HG03575 (cell line): ENCODE data around the gene SLC4A3.

Source experiments
- ATAC-seq: cut with Tn5 transposase; IDR thresholded peaks from one replicate; pipeline ENCODE4 v1.9.1; 2021; ENCODE audit not compliant: unreplicated experiment, insufficient number of reproducible peaks, low FRiP score; ENCODE audit errors: extremely low read depth

Gene SLC4A3

GRCh38 chr2:219629976-219630695 is 2.7 kb downstream of the SLC4A3 start:
- no peak for ATAC-seq

- no peak for ATAC-seq
These were observed 3.5 kb downstream of the SLC4A3 start for GRCh38 chr2:219630770-219631405.

- ATAC-seq = no peak
These were observed 4.0 kb downstream of the SLC4A3 start for GRCh38 chr2:219631406-219631891.

GRCh38 chr2:219631904-219632759 is 4.7 kb downstream of the SLC4A3 start:
- ATAC-seq = no peak

- ATAC-seq = no peak
These were observed 5.3 kb downstream of the SLC4A3 start for GRCh38 chr2:219632760-219633105.

- ATAC-seq = no peak
These were observed 6.0 kb downstream of the SLC4A3 start for GRCh38 chr2:219633276-219634065.

GRCh38 chr2:219634171-219634940 is 6.9 kb downstream of the SLC4A3 start:
- no peak for ATAC-seq

GRCh38 chr2:219634951-219635751 is 7.7 kb downstream of the SLC4A3 start:
- ATAC-seq = no peak

- ATAC-seq = no peak
These were observed 8.9 kb downstream of the SLC4A3 start for GRCh38 chr2:219636144-219636915.

- ATAC-seq = no peak
These were observed 9.8 kb downstream of the SLC4A3 start for GRCh38 chr2:219636941-219637841.

- no peak for ATAC-seq
These were observed 10.4 kb downstream of the SLC4A3 start for GRCh38 chr2:219637842-219638185.

- ATAC-seq = no peak
These were observed 11.0 kb downstream of the SLC4A3 start for GRCh38 chr2:219638217-219638947.

GRCh38 chr2:219638948-219639755 is 11.7 kb downstream of the SLC4A3 start:
- ATAC-seq = no peak

- ATAC-seq = no peak
These were observed 14.1 kb downstream of the SLC4A3 start for GRCh38 chr2:219641390-219642068.
